ENCODE measurements around the gene VCAN.

DNA sequence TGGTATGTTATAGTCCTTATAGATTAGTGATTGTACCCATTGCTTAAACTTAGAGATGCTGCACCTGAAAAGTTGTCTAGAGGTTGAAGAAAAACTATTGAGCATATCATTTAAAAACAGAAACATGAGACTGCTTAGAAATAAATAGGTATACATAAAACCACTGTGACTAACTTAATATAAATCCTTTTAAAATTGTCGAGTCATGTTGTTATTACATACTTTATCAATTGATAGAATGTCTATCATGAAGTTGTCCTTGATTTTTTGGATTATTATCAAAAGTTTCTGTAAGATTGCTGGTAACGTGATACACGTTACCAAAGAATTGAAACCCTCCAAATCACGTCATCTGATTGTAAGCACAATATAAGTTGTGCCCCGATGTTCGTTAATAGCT, 35.3 kb upstream of the VCAN start:
- TF ChIP-seq, protein P1, sequence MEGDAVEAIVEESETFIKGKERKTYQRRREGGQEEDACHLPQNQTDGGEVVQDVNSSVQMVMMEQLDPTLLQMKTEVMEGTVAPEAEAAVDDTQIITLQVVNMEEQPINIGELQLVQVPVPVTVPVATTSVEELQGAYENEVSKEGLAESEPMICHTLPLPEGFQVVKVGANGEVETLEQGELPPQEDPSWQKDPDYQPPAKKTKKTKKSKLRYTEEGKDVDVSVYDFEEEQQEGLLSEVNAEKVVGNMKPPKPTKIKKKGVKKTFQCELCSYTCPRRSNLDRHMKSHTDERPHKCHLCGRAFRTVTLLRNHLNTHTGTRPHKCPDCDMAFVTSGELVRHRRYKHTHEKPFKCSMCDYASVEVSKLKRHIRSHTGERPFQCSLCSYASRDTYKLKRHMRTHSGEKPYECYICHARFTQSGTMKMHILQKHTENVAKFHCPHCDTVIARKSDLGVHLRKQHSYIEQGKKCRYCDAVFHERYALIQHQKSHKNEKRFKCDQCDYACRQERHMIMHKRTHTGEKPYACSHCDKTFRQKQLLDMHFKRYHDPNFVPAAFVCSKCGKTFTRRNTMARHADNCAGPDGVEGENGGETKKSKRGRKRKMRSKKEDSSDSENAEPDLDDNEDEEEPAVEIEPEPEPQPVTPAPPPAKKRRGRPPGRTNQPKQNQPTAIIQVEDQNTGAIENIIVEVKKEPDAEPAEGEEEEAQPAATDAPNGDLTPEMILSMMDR (conservative IDR thresholded peaks at IDR 0.05; ENCODE audit: low read depth in 2 of 2) = no peak
- TF ChIP-seq POLR2AphosphoS5 (IDR thresholded peaks at IDR 0.05; ENCODE audit: low read depth) (no peak), EZH2 (IDR thresholded peaks at IDR 0.05; ENCODE audit: low read depth, unreplicated experiment) (no peak), EZH2phosphoT487 (IDR thresholded peaks at IDR 0.05; ENCODE audit: unreplicated experiment) (no peak), ZNF331 (CRISPR knock-in tag; IDR thresholded peaks at IDR 0.05; ENCODE audit: low read depth) (no peak), JUNB (IDR thresholded peaks at IDR 0.05; ENCODE audit: unreplicated experiment) (no peak), CREB1 (CRISPR knock-in tag; IDR thresholded peaks at IDR 0.05; ENCODE audit: low read depth) (no peak)
- TF ChIP-seq, protein P2, sequence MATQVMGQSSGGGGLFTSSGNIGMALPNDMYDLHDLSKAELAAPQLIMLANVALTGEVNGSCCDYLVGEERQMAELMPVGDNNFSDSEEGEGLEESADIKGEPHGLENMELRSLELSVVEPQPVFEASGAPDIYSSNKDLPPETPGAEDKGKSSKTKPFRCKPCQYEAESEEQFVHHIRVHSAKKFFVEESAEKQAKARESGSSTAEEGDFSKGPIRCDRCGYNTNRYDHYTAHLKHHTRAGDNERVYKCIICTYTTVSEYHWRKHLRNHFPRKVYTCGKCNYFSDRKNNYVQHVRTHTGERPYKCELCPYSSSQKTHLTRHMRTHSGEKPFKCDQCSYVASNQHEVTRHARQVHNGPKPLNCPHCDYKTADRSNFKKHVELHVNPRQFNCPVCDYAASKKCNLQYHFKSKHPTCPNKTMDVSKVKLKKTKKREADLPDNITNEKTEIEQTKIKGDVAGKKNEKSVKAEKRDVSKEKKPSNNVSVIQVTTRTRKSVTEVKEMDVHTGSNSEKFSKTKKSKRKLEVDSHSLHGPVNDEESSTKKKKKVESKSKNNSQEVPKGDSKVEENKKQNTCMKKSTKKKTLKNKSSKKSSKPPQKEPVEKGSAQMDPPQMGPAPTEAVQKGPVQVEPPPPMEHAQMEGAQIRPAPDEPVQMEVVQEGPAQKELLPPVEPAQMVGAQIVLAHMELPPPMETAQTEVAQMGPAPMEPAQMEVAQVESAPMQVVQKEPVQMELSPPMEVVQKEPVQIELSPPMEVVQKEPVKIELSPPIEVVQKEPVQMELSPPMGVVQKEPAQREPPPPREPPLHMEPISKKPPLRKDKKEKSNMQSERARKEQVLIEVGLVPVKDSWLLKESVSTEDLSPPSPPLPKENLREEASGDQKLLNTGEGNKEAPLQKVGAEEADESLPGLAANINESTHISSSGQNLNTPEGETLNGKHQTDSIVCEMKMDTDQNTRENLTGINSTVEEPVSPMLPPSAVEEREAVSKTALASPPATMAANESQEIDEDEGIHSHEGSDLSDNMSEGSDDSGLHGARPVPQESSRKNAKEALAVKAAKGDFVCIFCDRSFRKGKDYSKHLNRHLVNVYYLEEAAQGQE (IDR thresholded peaks at IDR 0.05; ENCODE audit: unreplicated experiment) = no peak
- TF ChIP-seq, protein P3, sequence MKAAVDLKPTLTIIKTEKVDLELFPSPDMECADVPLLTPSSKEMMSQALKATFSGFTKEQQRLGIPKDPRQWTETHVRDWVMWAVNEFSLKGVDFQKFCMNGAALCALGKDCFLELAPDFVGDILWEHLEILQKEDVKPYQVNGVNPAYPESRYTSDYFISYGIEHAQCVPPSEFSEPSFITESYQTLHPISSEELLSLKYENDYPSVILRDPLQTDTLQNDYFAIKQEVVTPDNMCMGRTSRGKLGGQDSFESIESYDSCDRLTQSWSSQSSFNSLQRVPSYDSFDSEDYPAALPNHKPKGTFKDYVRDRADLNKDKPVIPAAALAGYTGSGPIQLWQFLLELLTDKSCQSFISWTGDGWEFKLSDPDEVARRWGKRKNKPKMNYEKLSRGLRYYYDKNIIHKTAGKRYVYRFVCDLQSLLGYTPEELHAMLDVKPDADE (IDR thresholded peaks at IDR 0.05) = no peak

All from GM23338 (cell line).